GM12878 (cell line): ENCODE data around the gene ATP10A. TPM values are rescaled to one million over a fixed set of nuclear protein-coding genes. Genes with fewer than 3 reads are reported as not detected.

Source experiments
- ATAC-seq: fragments of 200-7000 bp; cut with Tn5 transposase; 3 replicates; pipeline ENCODE4 v1.9.1; 2020; ENCODE audit warnings: mild to moderate bottlenecking, moderate library complexity
- BruUV-seq: library from RNA; stranded (reverse); fragments of 400-500 nt; replicated peaks from 2 replicates; lab custom pipeline; 2021; lab: Mats Ljungman, UMichigan
- CTCF ChIA-PET: fragments of 300-600 bp; sonication (Branson Sonifier 250); formaldehyde crosslinking; extraction: SDS; loops from one replicate; lab custom pipeline; 2021; ENCODE audit warnings: inconsistent platforms; lab: Yijun Ruan, JAX
- POLR2A ChIA-PET: fragments of 350-600 bp; formaldehyde crosslinking; extraction: SDS; loops from one replicate; lab custom pipeline; 2021; ENCODE audit warnings: inconsistent platforms; lab: Charles Lee
- RAD21 ChIA-PET: fragments of 300-600 bp; sonication (Branson Sonifier 250); formaldehyde crosslinking; loops from one replicate; lab custom pipeline; 2023; ENCODE audit warnings: antibody characterized with exemption; ENCODE audit not compliant: unreplicated experiment; lab: Charles Lee
- SMC1A ChIA-PET: fragments of 300-600 bp; sonication (Branson Sonifier 250); formaldehyde crosslinking; loops from one replicate; lab custom pipeline; 2023; ENCODE audit not compliant: unreplicated experiment, uncharacterized antibody; lab: Charles Lee
- DNase-seq: peaks from one replicate; pipeline ENCODE4 v3.0.0-alpha.2; 2011; ENCODE audit warnings: low read depth, low spot score
- FAIRE-seq: peaks from 3 replicates; lab custom pipeline; 2011; peaks lifted over from hg19 to GRCh38; lab: Jason Lieb, UNC
- H2AFZ ChIP-seq: 2 replicates; pipeline ENCODE4 v1.6.0; 2011; ENCODE audit warnings: low read depth, low read length, control low read depth; ENCODE audit not compliant: control insufficient read depth
- H3K27ac ChIP-seq: 2 replicates; pipeline ENCODE4 v1.5.1; 2011; ENCODE audit warnings: control low read depth; ENCODE audit not compliant: control insufficient read depth, insufficient read depth
- H3K27me3 ChIP-seq, 2 experiments: replicated peaks in 1 of 2; 2 replicates each; pipeline versions ENCODE4 v1.6.0 to v1.6.1; 2011; ENCODE audit warnings: low read length in 1 of 2; ENCODE audit not compliant: control insufficient read depth in 2 of 2, insufficient read depth in 2 of 2
- H3K36me3 ChIP-seq, 2 experiments: 2 replicates each; pipeline ENCODE4 v1.5.1; 2011; ENCODE audit warnings: low read length in 1 of 2; ENCODE audit not compliant: control insufficient read depth in 2 of 2, insufficient read depth in 2 of 2
- H3K4me1 ChIP-seq: 2 replicates; pipeline ENCODE4 v1.6.1; 2011; ENCODE audit warnings: mild to moderate bottlenecking, low read length, moderate library complexity, mixed read lengths; ENCODE audit not compliant: control insufficient read depth, insufficient read depth
- H3K4me2 ChIP-seq: 2 replicates; pipeline ENCODE4 v1.6.0; 2011; ENCODE audit warnings: control low read depth; ENCODE audit not compliant: control insufficient read depth, insufficient read depth
- H3K4me3 ChIP-seq: fragments of 200-600 bp; sonication (generic); 2 replicates; pipeline ENCODE4 v1.5.1; 2016
- H3K79me2 ChIP-seq: 2 replicates; pipeline ENCODE4 v1.6.0; 2011; ENCODE audit warnings: low read length; ENCODE audit not compliant: control insufficient read depth, insufficient read depth
- H3K9ac ChIP-seq: 2 replicates; pipeline ENCODE4 v1.8.0; 2011; ENCODE audit warnings: low read length, control low read depth, mixed read lengths; ENCODE audit not compliant: control insufficient read depth, insufficient read depth
- H3K9me3 ChIP-seq: replicated peaks from 3 replicates; pipeline ENCODE4 v1.5.1; 2011; ENCODE audit warnings: mild to moderate bottlenecking, low read length; ENCODE audit not compliant: control insufficient read depth, insufficient read depth
- H4K20me1 ChIP-seq: 2 replicates; pipeline ENCODE4 v1.6.0; 2011; ENCODE audit not compliant: control insufficient read depth, insufficient read depth
- BMI1 ChIP-seq: fragments of 450-650 bp; IDR thresholded peaks from 2 replicates; pipeline ENCODE4 v1.6.1; 2016; ENCODE audit warnings: mild to moderate bottlenecking, moderate library complexity, borderline replicate concordance
- CHD4 ChIP-seq: fragments of 200-600 bp; sonication (generic); IDR thresholded peaks from 2 replicates; pipeline ENCODE4 v1.6.1; 2016; ENCODE audit warnings: mild to moderate bottlenecking
- FOXK2 ChIP-seq: fragments of 450-650 bp; IDR thresholded peaks from 2 replicates; pipeline ENCODE4 v1.6.1; 2017; ENCODE audit warnings: mild to moderate bottlenecking, moderate library complexity
- HCFC1 ChIP-seq: fragments of 150-350 bp; IDR thresholded peaks from 2 replicates; pipeline ENCODE4 v1.6.1; 2014; ENCODE audit warnings: low read length
- IKZF2 ChIP-seq, 2 experiments: fragments of 450-650 bp; IDR thresholded peaks; 2 replicates each; pipeline ENCODE4 v1.6.1; 2017; ENCODE audit warnings: mild to moderate bottlenecking in 2 of 2, moderate library complexity in 2 of 2
- MTA2 ChIP-seq: fragments of 450-650 bp; IDR thresholded peaks from 2 replicates; pipeline ENCODE4 v1.6.1; 2016; ENCODE audit warnings: low read depth, mild to moderate bottlenecking, moderate library complexity
- POLR2A ChIP-seq: IDR thresholded peaks from 2 replicates; pipeline ENCODE4 v1.6.1; 2011; ENCODE audit warnings: low read depth, mild to moderate bottlenecking, low read length
- ZBED1 ChIP-seq: IDR thresholded peaks from 2 replicates; pipeline ENCODE4 v1.6.1; 2016; ENCODE audit warnings: borderline replicate concordance
- WGBS: methylation state at CpG from one replicate; pipeline ENCODE4 v1.1.6; 2016; ENCODE audit warnings: low lambda C conversion rate; ENCODE audit not compliant: insufficient replicate concordance, insufficient coverage; ENCODE audit errors: missing lambda C conversion rate; 5-methylcytosine and 5-hydroxymethylcytosine counted together
- in situ Hi-C: fragments of 300-500 bp; cut with MboI; formaldehyde crosslinking; loops from 9 replicates; pipeline ENCODE4 v1.14.3; 2018; ENCODE audit warnings: mixed read lengths
- intact Hi-C: fragments of 100-400 bp; cut with micrococcal nuclease; formaldehyde crosslinking; loops from one replicate; pipeline ENCODE4 v1.14.2; 2022; ENCODE audit not compliant: unreplicated experiment
- polyA plus RNA-seq, 11 experiments: library from polyadenylated mRNA; depleted of rRNA in 4 of 11; unstranded in 6 of 11; stranded (reverse) in 5 of 11; fragments of >200 nt; fragmentation: Nextera tagmentation in 4 of 11; fragmentation: Illumina TruSeq in 1 of 11; extraction: Ambion mirVana in 4 of 11; extraction: Trizol in 1 of 11; gene quantifications; 1 replicate in 1 of 11; 2 replicates in 10 of 11; pipeline versions ENCODE4 v1.2.1 to v1.2.3, GENCODE V29; 2011 to 2016; ENCODE audit warnings: inconsistent platforms in 2 of 11, missing spikeins in 2 of 11, low read depth in 1 of 11
- total RNA-seq, 4 experiments: library from RNA; depleted of rRNA in 3 of 4; stranded (reverse); fragments of >200 nt in 3 of 4; fragmentation: Illumina TruSeq in 1 of 4; extraction: Trizol in 1 of 4; gene quantifications; 2 replicates each; pipeline versions ENCODE4 v1.2.1 to v1.2.3, GENCODE V29; 2013 to 2021
- TF ChIP-seq, protein P1 (sequence below): fragments of 450-650 bp; IDR thresholded peaks from 2 replicates; pipeline ENCODE4 v1.6.1; 2018; ENCODE audit warnings: borderline replicate concordance, mild to moderate bottlenecking; ENCODE audit not compliant: partially characterized antibody
- TF ChIP-seq, protein P2 (sequence below): fragments of 450-650 bp; formaldehyde crosslinking; IDR thresholded peaks from 2 replicates; pipeline ENCODE4 v1.4.0; 2022; ENCODE audit warnings: mild to moderate bottlenecking, moderate library complexity
- TF ChIP-seq, protein P3 (sequence below): IDR thresholded peaks from 2 replicates; pipeline ENCODE4 v1.6.1; 2011; ENCODE audit warnings: borderline replicate concordance, low read depth, mild to moderate bottlenecking, moderate library complexity, mixed read lengths, low read length; ENCODE audit not compliant: insufficient read depth; ENCODE audit errors: extremely low read length
- TF ChIP-seq, protein P4 (sequence below), 3 experiments: IDR thresholded peaks in 2 of 3; conservative IDR thresholded peaks in 1 of 3; 2 replicates each; pipeline ENCODE4 v1.5.1; 2011; ENCODE audit warnings: low read depth in 3 of 3, low read length in 3 of 3, mild to moderate bottlenecking in 3 of 3, control low read depth in 2 of 3, moderate library complexity in 2 of 3, inconsistent platforms in 1 of 3, mixed read lengths in 1 of 3; ENCODE audit not compliant: control insufficient read depth in 2 of 3, insufficient read depth in 1 of 3; ENCODE audit errors: extremely low read depth in 1 of 3

ATP10A gene
- total and polyA plus RNA-seq, 10 of the 15 experiments (the other 5 are each of a cell fraction or from before 2014, with no cell fraction given), result 0.04 to 1.5 (median 0.31) TPM; not detected in 2

DNA sequence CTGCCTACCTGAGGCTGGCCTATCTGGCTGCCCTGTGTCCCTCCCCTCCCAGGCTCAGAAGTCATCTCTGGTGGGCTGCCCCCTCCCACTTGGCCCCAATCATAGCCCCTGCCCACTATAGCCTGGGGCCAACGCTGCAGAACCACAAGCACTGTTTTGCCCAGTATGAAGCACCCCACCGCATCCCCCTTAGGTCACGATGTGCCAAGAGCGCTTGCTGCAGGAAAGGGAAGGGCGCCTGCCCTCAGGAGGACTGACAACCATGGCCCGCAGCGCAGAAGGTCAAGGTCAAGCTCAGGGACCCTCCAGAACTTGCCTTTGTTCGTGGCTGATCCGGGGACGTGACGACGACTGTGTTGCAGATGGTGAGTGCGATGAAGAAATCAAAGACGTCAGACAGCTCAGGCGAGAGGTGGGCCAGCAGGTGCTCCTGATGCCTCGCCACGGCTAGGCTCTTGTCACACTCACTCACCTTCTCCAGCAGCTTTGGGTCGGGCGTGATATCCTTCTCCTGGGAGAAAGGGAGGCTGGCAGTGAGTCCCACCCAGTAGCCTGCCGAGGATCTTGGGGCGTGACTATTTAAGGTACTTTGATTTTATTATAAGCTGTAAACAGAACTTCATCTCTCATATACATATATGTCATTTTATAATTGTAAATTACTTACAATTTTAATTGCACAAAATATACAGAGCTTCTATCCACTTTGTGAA lies 146.6 kb downstream of the ATP10A start:
- Histone ChIP-seq H3K27ac (no peak overlapping the region), H3K4me3 (no peak overlapping the region), H3K4me2 (no peak overlapping the region), H3K9me3 (no peaks in the 10 kb centered on the region; the same call in 2 of the 3 replicates), H2AFZ (no peak overlapping the region), H3K9ac (no peak overlapping the region), H3K27me3 (no peaks in the 10 kb centered on the region), H3K36me3 (no peaks in the 10 kb centered on the region), H4K20me1 (no peaks in the 10 kb centered on the region), H3K4me1 (no peaks in the 10 kb centered on the region), H3K79me2 (no peaks in the 10 kb centered on the region)
- WGBS, result 51% methylated on average over 16 of the region's 21 CpGs
- no peak for ATAC-seq
- CTCF ChIA-PET, result no interaction called here
- BruUV-seq, result no TSS peak
- FAIRE-seq, result no peak
- intact Hi-C loops (no loop called here), in situ Hi-C loops (loop anchor here (10.0 kb wide), 2 partner anchors 212 to 228 kb away; no protein-coding TSS in a partner anchor)
- DNase-seq, result no peak
- POLR2A ChIA-PET, result no interaction called here
- SMC1A ChIA-PET, result no interaction called here
- RAD21 ChIA-PET, result no interaction called here
- TF ChIP-seq ZBED1 (no peak), POLR2A (no peak), IKZF2 (IDR thresholded peaks at IDR 0.05) (no peak), FOXK2 (no peak), MTA2 (no peak), CHD4 (no peak), HCFC1 (no peak), BMI1 (no peak)
- TF ChIP-seq, protein P1, sequence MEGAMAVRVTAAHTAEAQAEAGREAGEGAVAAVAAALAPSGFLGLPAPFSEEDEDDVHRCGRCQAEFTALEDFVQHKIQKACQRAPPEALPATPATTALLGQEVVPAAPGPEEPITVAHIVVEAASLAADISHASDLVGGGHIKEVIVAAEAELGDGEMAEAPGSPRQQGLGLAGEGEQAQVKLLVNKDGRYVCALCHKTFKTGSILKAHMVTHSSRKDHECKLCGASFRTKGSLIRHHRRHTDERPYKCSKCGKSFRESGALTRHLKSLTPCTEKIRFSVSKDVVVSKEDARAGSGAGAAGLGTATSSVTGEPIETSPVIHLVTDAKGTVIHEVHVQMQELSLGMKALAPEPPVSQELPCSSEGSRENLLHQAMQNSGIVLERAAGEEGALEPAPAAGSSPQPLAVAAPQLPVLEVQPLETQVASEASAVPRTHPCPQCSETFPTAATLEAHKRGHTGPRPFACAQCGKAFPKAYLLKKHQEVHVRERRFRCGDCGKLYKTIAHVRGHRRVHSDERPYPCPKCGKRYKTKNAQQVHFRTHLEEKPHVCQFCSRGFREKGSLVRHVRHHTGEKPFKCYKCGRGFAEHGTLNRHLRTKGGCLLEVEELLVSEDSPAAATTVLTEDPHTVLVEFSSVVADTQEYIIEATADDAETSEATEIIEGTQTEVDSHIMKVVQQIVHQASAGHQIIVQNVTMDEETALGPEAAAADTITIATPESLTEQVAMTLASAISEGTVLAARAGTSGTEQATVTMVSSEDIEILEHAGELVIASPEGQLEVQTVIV, result no peak
- TF ChIP-seq, protein P2, sequence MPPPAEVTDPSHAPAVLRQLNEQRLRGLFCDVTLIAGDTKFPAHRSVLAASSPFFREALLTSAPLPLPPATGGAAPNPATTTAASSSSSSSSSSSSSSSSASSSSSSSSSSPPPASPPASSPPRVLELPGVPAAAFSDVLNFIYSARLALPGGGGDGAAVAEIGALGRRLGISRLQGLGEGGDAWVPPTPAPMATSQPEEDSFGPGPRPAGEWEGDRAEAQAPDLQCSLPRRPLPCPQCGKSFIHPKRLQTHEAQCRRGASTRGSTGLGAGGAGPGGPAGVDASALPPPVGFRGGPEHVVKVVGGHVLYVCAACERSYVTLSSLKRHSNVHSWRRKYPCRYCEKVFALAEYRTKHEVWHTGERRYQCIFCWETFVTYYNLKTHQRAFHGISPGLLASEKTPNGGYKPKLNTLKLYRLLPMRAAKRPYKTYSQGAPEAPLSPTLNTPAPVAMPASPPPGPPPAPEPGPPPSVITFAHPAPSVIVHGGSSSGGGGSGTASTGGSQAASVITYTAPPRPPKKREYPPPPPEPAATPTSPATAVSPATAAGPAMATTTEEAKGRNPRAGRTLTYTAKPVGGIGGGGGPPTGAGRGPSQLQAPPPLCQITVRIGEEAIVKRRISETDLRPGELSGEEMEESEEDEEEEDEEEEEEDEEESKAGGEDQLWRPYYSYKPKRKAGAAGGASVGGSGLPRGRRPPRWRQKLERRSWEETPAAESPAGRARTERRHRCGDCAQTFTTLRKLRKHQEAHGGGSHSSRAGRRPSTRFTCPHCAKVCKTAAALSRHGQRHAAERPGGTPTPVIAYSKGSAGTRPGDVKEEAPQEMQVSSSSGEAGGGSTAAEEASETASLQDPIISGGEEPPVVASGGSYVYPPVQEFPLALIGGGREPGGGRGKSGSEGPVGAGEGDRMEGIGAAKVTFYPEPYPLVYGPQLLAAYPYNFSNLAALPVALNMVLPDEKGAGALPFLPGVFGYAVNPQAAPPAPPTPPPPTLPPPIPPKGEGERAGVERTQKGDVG (CRISPR knock-in tag), result no peak
- TF ChIP-seq, protein P3, sequence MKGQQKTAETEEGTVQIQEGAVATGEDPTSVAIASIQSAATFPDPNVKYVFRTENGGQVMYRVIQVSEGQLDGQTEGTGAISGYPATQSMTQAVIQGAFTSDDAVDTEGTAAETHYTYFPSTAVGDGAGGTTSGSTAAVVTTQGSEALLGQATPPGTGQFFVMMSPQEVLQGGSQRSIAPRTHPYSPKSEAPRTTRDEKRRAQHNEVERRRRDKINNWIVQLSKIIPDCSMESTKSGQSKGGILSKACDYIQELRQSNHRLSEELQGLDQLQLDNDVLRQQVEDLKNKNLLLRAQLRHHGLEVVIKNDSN, result no peak
- TF ChIP-seq, protein P4, sequence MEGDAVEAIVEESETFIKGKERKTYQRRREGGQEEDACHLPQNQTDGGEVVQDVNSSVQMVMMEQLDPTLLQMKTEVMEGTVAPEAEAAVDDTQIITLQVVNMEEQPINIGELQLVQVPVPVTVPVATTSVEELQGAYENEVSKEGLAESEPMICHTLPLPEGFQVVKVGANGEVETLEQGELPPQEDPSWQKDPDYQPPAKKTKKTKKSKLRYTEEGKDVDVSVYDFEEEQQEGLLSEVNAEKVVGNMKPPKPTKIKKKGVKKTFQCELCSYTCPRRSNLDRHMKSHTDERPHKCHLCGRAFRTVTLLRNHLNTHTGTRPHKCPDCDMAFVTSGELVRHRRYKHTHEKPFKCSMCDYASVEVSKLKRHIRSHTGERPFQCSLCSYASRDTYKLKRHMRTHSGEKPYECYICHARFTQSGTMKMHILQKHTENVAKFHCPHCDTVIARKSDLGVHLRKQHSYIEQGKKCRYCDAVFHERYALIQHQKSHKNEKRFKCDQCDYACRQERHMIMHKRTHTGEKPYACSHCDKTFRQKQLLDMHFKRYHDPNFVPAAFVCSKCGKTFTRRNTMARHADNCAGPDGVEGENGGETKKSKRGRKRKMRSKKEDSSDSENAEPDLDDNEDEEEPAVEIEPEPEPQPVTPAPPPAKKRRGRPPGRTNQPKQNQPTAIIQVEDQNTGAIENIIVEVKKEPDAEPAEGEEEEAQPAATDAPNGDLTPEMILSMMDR (IDR thresholded peaks at IDR 0.05 in 2 of 3, conservative IDR thresholded peaks at IDR 0.05 in 1 of 3; ENCODE audit: control insufficient read depth in 2 of 3, extremely low read depth in 1 of 3, insufficient read depth in 1 of 3, low read depth in 3 of 3, low read length in 3 of 3), result no peak
